Panc1 (cell line): Measurements from ENCODE around the gene MEIOSIN. TPM values are rescaled to one million over a fixed set of nuclear protein-coding genes. Genes with fewer than 3 reads are reported as not detected.
A peak's percentile ranks its signal among the peaks of the same experiment; 100 is the strongest.

ENCODE experiments used
- ATAC-seq: fragments of 200-7000 bp; cut with Tn5 transposase; 2 replicates; pipeline ENCODE4 v1.9.1; 2020; ENCODE audit warnings: mild to moderate bottlenecking, moderate library complexity
- BruUV-seq: library from RNA; stranded (reverse); fragments of 400-500 nt; replicated peaks from 2 replicates; lab custom pipeline; 2021; lab: Mats Ljungman, UMichigan
- CTCF ChIA-PET: fragments of 300-600 bp; sonication (Branson Sonifier 250); formaldehyde crosslinking; loops from one replicate; lab custom pipeline; 2022; ENCODE audit warnings: antibody characterized with exemption; lab: Charles Lee
- POLR2A ChIA-PET: fragments of 300-600 bp; sonication (Branson Sonifier 250); formaldehyde crosslinking; loops from one replicate; lab custom pipeline; 2022; ENCODE audit warnings: antibody characterized with exemption; lab: Charles Lee
- DNase-seq: peaks from one replicate; pipeline ENCODE4 v3.0.0-alpha.2; 2010; ENCODE audit warnings: low read depth, low spot score
- H3K27ac ChIP-seq: 2 replicates; pipeline ENCODE4 v1.5.1; 2011; ENCODE audit warnings: mild to moderate bottlenecking, low read length, inconsistent platforms
- H3K27me3 ChIP-seq: fragments of 200-500 bp; sonication (Bioruptor generic); 2 replicates; pipeline ENCODE4 v1.6.0; 2014; ENCODE audit warnings: low read length, inconsistent platforms; ENCODE audit not compliant: control insufficient read depth, insufficient read depth
- H3K36me3 ChIP-seq: fragments of 200-500 bp; sonication (Bioruptor generic); 2 replicates; pipeline ENCODE4 v1.5.1; 2014; ENCODE audit warnings: inconsistent platforms, mild to moderate bottlenecking, low read length, moderate library complexity; ENCODE audit not compliant: control insufficient read depth, insufficient read depth
- H3K4me1 ChIP-seq: 2 replicates; pipeline ENCODE4 v1.5.1; 2011; ENCODE audit warnings: inconsistent platforms, mild to moderate bottlenecking, low read length, moderate library complexity; ENCODE audit not compliant: control insufficient read depth, insufficient read depth
- H3K4me3 ChIP-seq, 2 experiments: 2 replicates each; pipeline ENCODE4 v1.5.1; 2011 to 2012; ENCODE audit warnings: low read depth in 2 of 2, low read length in 2 of 2, mild to moderate bottlenecking in 2 of 2, inconsistent platforms in 1 of 2, moderate library complexity in 1 of 2
- H3K9me3 ChIP-seq: fragments of 200-500 bp; sonication (Bioruptor generic); 2 replicates; pipeline ENCODE4 v1.5.1; 2014; ENCODE audit warnings: low read depth, mild to moderate bottlenecking, inconsistent platforms, low read length, moderate library complexity; ENCODE audit not compliant: control insufficient read depth, insufficient read depth
- CTCF ChIP-seq: fragments of 450-650 bp; IDR thresholded peaks from 2 replicates; pipeline ENCODE4 v1.5.1; 2017; ENCODE audit warnings: mild to moderate bottlenecking
- POLR2AphosphoS5 ChIP-seq: IDR thresholded peaks from 2 replicates; pipeline ENCODE4 v1.6.1; 2012; ENCODE audit warnings: mild to moderate bottlenecking, low read depth, low read length, moderate library complexity
- REST ChIP-seq, 2 experiments: IDR thresholded peaks; 2 replicates each; pipeline ENCODE4 v1.6.1; 2011 to 2012; ENCODE audit warnings: low read depth in 2 of 2, control low read depth in 1 of 2, low read length in 1 of 2, mild to moderate bottlenecking in 1 of 2, moderate library complexity in 1 of 2; ENCODE audit not compliant: insufficient read depth in 1 of 2
- SIN3A ChIP-seq: IDR thresholded peaks from 2 replicates; pipeline ENCODE4 v1.6.1; 2012; ENCODE audit warnings: low read depth, mild to moderate bottlenecking, low read length, moderate library complexity, borderline replicate concordance; ENCODE audit not compliant: insufficient read depth
- TCF7L2 ChIP-seq: IDR thresholded peaks from 2 replicates; pipeline ENCODE4 v1.6.1; 2011; ENCODE audit warnings: mild to moderate bottlenecking, low read depth, low read length, inconsistent platforms
- in situ Hi-C: cut with HindIII; loops from 2 replicates; pipeline ENCODE4 v1.10.0; 2016; ENCODE audit warnings: low sequenced_read_pairs, low pct_unique_long_range_greater_than_20kb
- intact Hi-C: fragments of 100-400 bp; cut with micrococcal nuclease; formaldehyde crosslinking; loops from one replicate; pipeline ENCODE4 v1.10.0; 2022; ENCODE audit not compliant: unreplicated experiment
- total RNA-seq: library from RNA; stranded (reverse); gene quantifications from one replicate; pipeline ENCODE4 v1.2.1, GENCODE V29; 2021; ENCODE audit not compliant: unreplicated experiment

Gene MEIOSIN
- total RNA-seq, 1 experiment from 2014 or later = not detected

GRCh38 chr19:45784096-45784495 lies 50.9 kb downstream of the MEIOSIN start:
- CTCF ChIA-PET = no interaction called here
- H3K27me3 ChIP-seq = no peaks in the 10 kb centered on the region
- DNase-seq (no peak), ATAC-seq (no peak)
- BruUV-seq = no TSS peak
- peaks cover 25% of the 10 kb centered on the region for H3K4me1 ChIP-seq
- intact Hi-C loops = no loop called here
- in situ Hi-C loops = no loop called here
- 0 out of 2 replicates have a peak, but pooled peaks cover under 1% of the 10 kb centered on the region for H3K36me3 ChIP-seq
- TF ChIP-seq POLR2AphosphoS5 = no peak
- TF ChIP-seq SIN3A = no peak
- TF ChIP-seq REST (IDR thresholded peaks at IDR 0.05; ENCODE audit: insufficient read depth in 1 of 2, low read depth in 2 of 2, low read length in 1 of 2) = no peak
- TF ChIP-seq CTCF = no peak
- TF ChIP-seq TCF7L2 = no peak
- H3K9me3 ChIP-seq = no peaks in the 10 kb centered on the region
- POLR2A ChIA-PET = no interaction called here
- H3K27ac ChIP-seq = peak overlapping the region; percentile 87; the same call in 1 of the 2 replicates
- H3K4me3 ChIP-seq = no peak overlapping the region

GRCh38 chr19:45785097-45785496 lies 51.9 kb downstream of the MEIOSIN start:
- Histone ChIP-seq H3K27ac (peak overlapping the region; percentile 39; the same call in 1 of the 2 replicates), H3K4me3 (no peak overlapping the region), H3K9me3 (no peaks in the 10 kb centered on the region), H3K36me3 (peaks cover 5% of the 10 kb centered on the region; the same call in 1 of the 2 replicates), H3K27me3 (no peaks in the 10 kb centered on the region), H3K4me1 (peaks cover 21% of the 10 kb centered on the region)
- TF ChIP-seq CTCF = no peak
- no peak for TF ChIP-seq SIN3A
- TF ChIP-seq TCF7L2 = no peak
- no peak for TF ChIP-seq POLR2AphosphoS5
- TF ChIP-seq REST (IDR thresholded peaks at IDR 0.05; ENCODE audit: insufficient read depth in 1 of 2, low read depth in 2 of 2, low read length in 1 of 2) = no peak
- in situ Hi-C loops = no loop called here
- ChIA-PET POLR2A (no interaction called here), CTCF (no interaction called here)
- intact Hi-C loops = no loop called here
- no peak for DNase-seq
- BruUV-seq = no TSS peak
- no peak for ATAC-seq
